H1 (cell line): Measurements from ENCODE around the gene CCT5. TPM values are rescaled to one million over a fixed set of nuclear protein-coding genes. Genes with fewer than 3 reads are reported as not detected.

ENCODE experiments used
- BACH1 ChIP-seq: IDR thresholded peaks from 2 replicates; pipeline ENCODE4 v1.6.1; 2012; ENCODE audit warnings: low read length, improper control_type of control experiment
- RXRA ChIP-seq: IDR thresholded peaks from 2 replicates; pipeline ENCODE4 v1.6.1; 2011; ENCODE audit warnings: low read depth, mild to moderate bottlenecking, low read length, moderate library complexity; ENCODE audit not compliant: insufficient read depth
- TAF1 ChIP-seq: IDR thresholded peaks from 2 replicates; pipeline ENCODE4 v1.6.1; 2011; ENCODE audit warnings: mild to moderate bottlenecking, low read depth, low read length
- polyA plus RNA-seq, 7 experiments: library from polyadenylated mRNA; depleted of rRNA in 3 of 7; stranded (reverse) in 5 of 7; unstranded in 2 of 7; fragments of >200 nt in 5 of 7; fragments of 200-250 nt in 2 of 7; gene quantifications; 1 replicate in 5 of 7; 2 replicates in 1 of 7; 4 replicates in 1 of 7; pipeline versions ENCODE4 v1.2.1 to v1.2.3, GENCODE V29; 2011 to 2013; ENCODE audit warnings: missing spikeins in 2 of 7, mixed read lengths in 2 of 7
- total RNA-seq: library from RNA; stranded (reverse); fragmentation: NEBNext Ultra II Directional; extraction: Animal tissue kit (Norgen Biotek cat#: 25700); gene quantifications from 2 replicates; pipeline ENCODE4 v1.2.1, GENCODE V29; 2021
- TF ChIP-seq, protein P1 (sequence below): fragments of 300-600 bp; sonication (generic); IDR thresholded peaks from 2 replicates; pipeline ENCODE4 v1.7.1; 2012; ENCODE audit warnings: low read length, moderate library complexity, mild to moderate bottlenecking, inconsistent platforms; ENCODE audit not compliant: insufficient replicate concordance

CCT5 gene
- total and polyA plus RNA-seq, 2 of the 8 experiments (the other 6 are each of a cell fraction or from before 2014, with no cell fraction given) = 425 to 549 TPM

- TF ChIP-seq, protein P1, sequence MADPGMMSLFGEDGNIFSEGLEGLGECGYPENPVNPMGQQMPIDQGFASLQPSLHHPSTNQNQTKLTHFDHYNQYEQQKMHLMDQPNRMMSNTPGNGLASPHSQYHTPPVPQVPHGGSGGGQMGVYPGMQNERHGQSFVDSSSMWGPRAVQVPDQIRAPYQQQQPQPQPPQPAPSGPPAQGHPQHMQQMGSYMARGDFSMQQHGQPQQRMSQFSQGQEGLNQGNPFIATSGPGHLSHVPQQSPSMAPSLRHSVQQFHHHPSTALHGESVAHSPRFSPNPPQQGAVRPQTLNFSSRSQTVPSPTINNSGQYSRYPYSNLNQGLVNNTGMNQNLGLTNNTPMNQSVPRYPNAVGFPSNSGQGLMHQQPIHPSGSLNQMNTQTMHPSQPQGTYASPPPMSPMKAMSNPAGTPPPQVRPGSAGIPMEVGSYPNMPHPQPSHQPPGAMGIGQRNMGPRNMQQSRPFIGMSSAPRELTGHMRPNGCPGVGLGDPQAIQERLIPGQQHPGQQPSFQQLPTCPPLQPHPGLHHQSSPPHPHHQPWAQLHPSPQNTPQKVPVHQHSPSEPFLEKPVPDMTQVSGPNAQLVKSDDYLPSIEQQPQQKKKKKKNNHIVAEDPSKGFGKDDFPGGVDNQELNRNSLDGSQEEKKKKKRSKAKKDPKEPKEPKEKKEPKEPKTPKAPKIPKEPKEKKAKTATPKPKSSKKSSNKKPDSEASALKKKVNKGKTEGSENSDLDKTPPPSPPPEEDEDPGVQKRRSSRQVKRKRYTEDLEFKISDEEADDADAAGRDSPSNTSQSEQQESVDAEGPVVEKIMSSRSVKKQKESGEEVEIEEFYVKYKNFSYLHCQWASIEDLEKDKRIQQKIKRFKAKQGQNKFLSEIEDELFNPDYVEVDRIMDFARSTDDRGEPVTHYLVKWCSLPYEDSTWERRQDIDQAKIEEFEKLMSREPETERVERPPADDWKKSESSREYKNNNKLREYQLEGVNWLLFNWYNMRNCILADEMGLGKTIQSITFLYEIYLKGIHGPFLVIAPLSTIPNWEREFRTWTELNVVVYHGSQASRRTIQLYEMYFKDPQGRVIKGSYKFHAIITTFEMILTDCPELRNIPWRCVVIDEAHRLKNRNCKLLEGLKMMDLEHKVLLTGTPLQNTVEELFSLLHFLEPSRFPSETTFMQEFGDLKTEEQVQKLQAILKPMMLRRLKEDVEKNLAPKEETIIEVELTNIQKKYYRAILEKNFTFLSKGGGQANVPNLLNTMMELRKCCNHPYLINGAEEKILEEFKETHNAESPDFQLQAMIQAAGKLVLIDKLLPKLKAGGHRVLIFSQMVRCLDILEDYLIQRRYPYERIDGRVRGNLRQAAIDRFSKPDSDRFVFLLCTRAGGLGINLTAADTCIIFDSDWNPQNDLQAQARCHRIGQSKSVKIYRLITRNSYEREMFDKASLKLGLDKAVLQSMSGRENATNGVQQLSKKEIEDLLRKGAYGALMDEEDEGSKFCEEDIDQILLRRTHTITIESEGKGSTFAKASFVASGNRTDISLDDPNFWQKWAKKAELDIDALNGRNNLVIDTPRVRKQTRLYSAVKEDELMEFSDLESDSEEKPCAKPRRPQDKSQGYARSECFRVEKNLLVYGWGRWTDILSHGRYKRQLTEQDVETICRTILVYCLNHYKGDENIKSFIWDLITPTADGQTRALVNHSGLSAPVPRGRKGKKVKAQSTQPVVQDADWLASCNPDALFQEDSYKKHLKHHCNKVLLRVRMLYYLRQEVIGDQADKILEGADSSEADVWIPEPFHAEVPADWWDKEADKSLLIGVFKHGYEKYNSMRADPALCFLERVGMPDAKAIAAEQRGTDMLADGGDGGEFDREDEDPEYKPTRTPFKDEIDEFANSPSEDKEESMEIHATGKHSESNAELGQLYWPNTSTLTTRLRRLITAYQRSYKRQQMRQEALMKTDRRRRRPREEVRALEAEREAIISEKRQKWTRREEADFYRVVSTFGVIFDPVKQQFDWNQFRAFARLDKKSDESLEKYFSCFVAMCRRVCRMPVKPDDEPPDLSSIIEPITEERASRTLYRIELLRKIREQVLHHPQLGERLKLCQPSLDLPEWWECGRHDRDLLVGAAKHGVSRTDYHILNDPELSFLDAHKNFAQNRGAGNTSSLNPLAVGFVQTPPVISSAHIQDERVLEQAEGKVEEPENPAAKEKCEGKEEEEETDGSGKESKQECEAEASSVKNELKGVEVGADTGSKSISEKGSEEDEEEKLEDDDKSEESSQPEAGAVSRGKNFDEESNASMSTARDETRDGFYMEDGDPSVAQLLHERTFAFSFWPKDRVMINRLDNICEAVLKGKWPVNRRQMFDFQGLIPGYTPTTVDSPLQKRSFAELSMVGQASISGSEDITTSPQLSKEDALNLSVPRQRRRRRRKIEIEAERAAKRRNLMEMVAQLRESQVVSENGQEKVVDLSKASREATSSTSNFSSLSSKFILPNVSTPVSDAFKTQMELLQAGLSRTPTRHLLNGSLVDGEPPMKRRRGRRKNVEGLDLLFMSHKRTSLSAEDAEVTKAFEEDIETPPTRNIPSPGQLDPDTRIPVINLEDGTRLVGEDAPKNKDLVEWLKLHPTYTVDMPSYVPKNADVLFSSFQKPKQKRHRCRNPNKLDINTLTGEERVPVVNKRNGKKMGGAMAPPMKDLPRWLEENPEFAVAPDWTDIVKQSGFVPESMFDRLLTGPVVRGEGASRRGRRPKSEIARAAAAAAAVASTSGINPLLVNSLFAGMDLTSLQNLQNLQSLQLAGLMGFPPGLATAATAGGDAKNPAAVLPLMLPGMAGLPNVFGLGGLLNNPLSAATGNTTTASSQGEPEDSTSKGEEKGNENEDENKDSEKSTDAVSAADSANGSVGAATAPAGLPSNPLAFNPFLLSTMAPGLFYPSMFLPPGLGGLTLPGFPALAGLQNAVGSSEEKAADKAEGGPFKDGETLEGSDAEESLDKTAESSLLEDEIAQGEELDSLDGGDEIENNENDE = no peak
- TF ChIP-seq TAF1 (no peak), BACH1 (no peak), RXRA (no peak)
Measured at GRCh38 chr5:10300246-10300645, 50.2 kb downstream of the CCT5 start (continued).
